HG02623 (cell line): Measurements from ENCODE around the gene TMCC1.
A peak's percentile ranks its signal among the peaks of the same experiment; 100 is the strongest.
"Not testable (repeated sequence)": the region's sequence is repeated elsewhere in the genome, so short reads cannot be mapped to it uniquely, and the experiment has no call there.

Source experiments
- ATAC-seq: cut with Tn5 transposase; IDR thresholded peaks from one replicate; pipeline ENCODE4 v1.9.1; 2021; ENCODE audit warnings: moderate library complexity; ENCODE audit not compliant: unreplicated experiment

TMCC1 gene

GRCh38 chr3:129892857-129893580 is 492 bp downstream of the TMCC1 start:
- ATAC-seq = peak; percentile 65

GRCh38 chr3:129892486-129892856 is 1.0 kb downstream of the TMCC1 start:
- ATAC-seq = no peak

GRCh38 chr3:129890891-129891290 is 2.6 kb downstream of the TMCC1 start:
- ATAC-seq = no peak

GRCh38 chr3:129890125-129890524 is 3.4 kb downstream of the TMCC1 start:
- ATAC-seq = no peak

GRCh38 chr3:129888771-129889170 is 4.7 kb downstream of the TMCC1 start:
- ATAC-seq = no peak

GRCh38 chr3:129881261-129881660 is 12.2 kb downstream of the TMCC1 start:
- ATAC-seq = no peak

- ATAC-seq = no peak
Observed at GRCh38 chr3:129878355-129878754, 15.2 kb downstream of the TMCC1 start.

- ATAC-seq = not testable (repeated sequence)
Observed at GRCh38 chr3:129874479-129874878, 19.0 kb downstream of the TMCC1 start.

- no peak for ATAC-seq
Observed at GRCh38 chr3:129868912-129869311, 24.6 kb downstream of the TMCC1 start.

GRCh38 chr3:129867506-129868124 is 25.9 kb downstream of the TMCC1 start:
- ATAC-seq = no peak

- no peak for ATAC-seq
Observed at GRCh38 chr3:129865806-129866205, 27.7 kb downstream of the TMCC1 start.

- ATAC-seq = no peak
Observed at GRCh38 chr3:129864519-129864918, 29.0 kb downstream of the TMCC1 start.

GRCh38 chr3:129859272-129859671 is 34.2 kb downstream of the TMCC1 start:
- ATAC-seq = no peak

- no peak for ATAC-seq
Observed at GRCh38 chr3:129857899-129858298, 35.6 kb downstream of the TMCC1 start.

- not testable (repeated sequence) for ATAC-seq
Observed at GRCh38 chr3:129856790-129857189, 36.7 kb downstream of the TMCC1 start.

GRCh38 chr3:129855832-129856419 is 37.6 kb downstream of the TMCC1 start:
- ATAC-seq = no peak

GRCh38 chr3:129855170-129855831 is 38.2 kb downstream of the TMCC1 start:
- ATAC-seq = no peak

GRCh38 chr3:129854460-129854859 is 39.1 kb downstream of the TMCC1 start:
- no peak for ATAC-seq

- no peak for ATAC-seq
Observed at GRCh38 chr3:129845956-129846355, 47.6 kb downstream of the TMCC1 start.

- ATAC-seq = no peak
Observed at GRCh38 chr3:129840707-129841360, 52.7 kb downstream of the TMCC1 start.

GRCh38 chr3:129838086-129838485 is 55.4 kb downstream of the TMCC1 start:
- no peak for ATAC-seq
